H9 (cell line): ENCODE data around the gene KIAA1549. TPM values are rescaled to one million over a fixed set of nuclear protein-coding genes. Genes with fewer than 3 reads are reported as not detected.

Experiments
- DNase-seq: peaks from one replicate; pipeline ENCODE4 v3.0.0-alpha.2; 2017
- H2AFZ ChIP-seq: one replicate; pipeline ENCODE4 v1.6.1; 2013; ENCODE audit warnings: mild to moderate bottlenecking, low read length, control low read depth, moderate library complexity
- H2AK5ac ChIP-seq: 2 replicates; pipeline ENCODE4 v1.6.1; 2013; ENCODE audit warnings: low read length, control low read depth, mixed read lengths; ENCODE audit not compliant: insufficient read length
- H2BK120ac ChIP-seq: one replicate; pipeline ENCODE4 v1.6.1; 2013; ENCODE audit warnings: low read depth, mild to moderate bottlenecking, low read length, control low read depth, inconsistent platforms; ENCODE audit not compliant: poor library complexity, severe bottlenecking
- H2BK12ac ChIP-seq: 2 replicates; pipeline ENCODE4 v1.6.1; 2013; ENCODE audit warnings: low read length, control low read depth, mixed read lengths, low read depth; ENCODE audit not compliant: insufficient read length
- H2BK15ac ChIP-seq: 2 replicates; pipeline ENCODE4 v1.6.1; 2013; ENCODE audit warnings: low read depth, low read length, control low read depth
- H2BK20ac ChIP-seq: one replicate; pipeline ENCODE4 v1.6.1; 2013; ENCODE audit warnings: low read depth, mild to moderate bottlenecking, low read length, control low read depth, inconsistent platforms; ENCODE audit not compliant: poor library complexity, severe bottlenecking
- H2BK5ac ChIP-seq: 2 replicates; pipeline ENCODE4 v1.6.1; 2013; ENCODE audit warnings: low read length, control low read depth, mixed read lengths; ENCODE audit not compliant: insufficient read length
- H3K14ac ChIP-seq: 2 replicates; pipeline ENCODE4 v1.6.1; 2013; ENCODE audit warnings: low read length, control low read depth; ENCODE audit not compliant: insufficient read depth
- H3K18ac ChIP-seq: 2 replicates; pipeline ENCODE4 v1.6.1; 2013; ENCODE audit warnings: low read depth, mild to moderate bottlenecking, mixed read lengths, low read length, control low read depth; ENCODE audit not compliant: insufficient read length
- H3K23ac ChIP-seq: 2 replicates; pipeline ENCODE4 v1.6.1; 2013; ENCODE audit warnings: low read length, control low read depth, mixed read lengths, low read depth; ENCODE audit not compliant: insufficient read length
- H3K23me2 ChIP-seq: 2 replicates; pipeline ENCODE4 v1.6.1; 2013; ENCODE audit warnings: low read depth, mild to moderate bottlenecking, mixed read lengths, low read length, control low read depth; ENCODE audit not compliant: insufficient read length, poor library complexity, severe bottlenecking
- H3K27ac ChIP-seq: 2 replicates; pipeline ENCODE4 v1.5.1; 2013; ENCODE audit warnings: low read length, control low read depth, mixed read lengths, low read depth; ENCODE audit not compliant: insufficient read length
- H3K27me3 ChIP-seq: 2 replicates; pipeline ENCODE4 v1.6.1; 2013; ENCODE audit warnings: low read length, control low read depth, inconsistent platforms; ENCODE audit not compliant: insufficient read depth
- H3K4ac ChIP-seq: 2 replicates; pipeline ENCODE4 v1.6.1; 2013; ENCODE audit warnings: low read depth, mild to moderate bottlenecking, control low read depth, inconsistent platforms, low read length, moderate library complexity
- H3K4me1 ChIP-seq: 2 replicates; pipeline ENCODE4 v1.6.1; 2013; ENCODE audit warnings: low read length, control low read depth, inconsistent platforms; ENCODE audit not compliant: insufficient read depth
- H3K4me2 ChIP-seq: 2 replicates; pipeline ENCODE4 v1.6.1; 2013; ENCODE audit warnings: low read length, control low read depth, mixed read lengths; ENCODE audit not compliant: insufficient read length, insufficient read depth
- H3K56ac ChIP-seq: 2 replicates; pipeline ENCODE4 v1.6.1; 2013; ENCODE audit warnings: low read depth, mild to moderate bottlenecking, mixed read lengths, low read length, control low read depth; ENCODE audit not compliant: insufficient read length
- H3K79me1 ChIP-seq: 2 replicates; pipeline ENCODE4 v1.6.1; 2013; ENCODE audit warnings: low read depth, mild to moderate bottlenecking, moderate library complexity, low read length, control low read depth, inconsistent platforms; ENCODE audit not compliant: insufficient read depth, poor library complexity, severe bottlenecking
- H3K79me2 ChIP-seq: 2 replicates; pipeline ENCODE4 v1.6.1; 2013; ENCODE audit warnings: low read length, control low read depth, inconsistent platforms; ENCODE audit not compliant: insufficient read depth
- H3K9ac ChIP-seq: 2 replicates; pipeline ENCODE4 v1.6.1; 2013; ENCODE audit warnings: low read length, control low read depth, mixed read lengths; ENCODE audit not compliant: insufficient read length; ENCODE audit errors: extremely low read depth
- H3K9me3 ChIP-seq: one replicate; pipeline ENCODE4 v1.6.1; 2013; ENCODE audit warnings: low read depth, low read length, inconsistent platforms; ENCODE audit not compliant: control insufficient read depth
- H3T11ph ChIP-seq: one replicate; pipeline ENCODE4 v1.6.1; 2013; ENCODE audit warnings: mild to moderate bottlenecking, low read length, control low read depth, inconsistent platforms
- H4K20me1 ChIP-seq: one replicate; pipeline ENCODE4 v1.6.1; 2013; ENCODE audit not compliant: control insufficient read depth, insufficient read length, insufficient read depth
- H4K5ac ChIP-seq: 2 replicates; pipeline ENCODE4 v1.6.1; 2013; ENCODE audit warnings: low read depth, mild to moderate bottlenecking, mixed read lengths, low read length, control low read depth; ENCODE audit not compliant: insufficient read length
- H4K8ac ChIP-seq: replicated peaks from 2 replicates; pipeline ENCODE4 v1.6.1; 2013; ENCODE audit warnings: low read length, control low read depth, mixed read lengths, low read depth; ENCODE audit not compliant: insufficient read length
- H4K91ac ChIP-seq: 2 replicates; pipeline ENCODE4 v1.6.1; 2013; ENCODE audit warnings: low read depth, mild to moderate bottlenecking, moderate library complexity, mixed read lengths, low read length, control low read depth; ENCODE audit not compliant: insufficient read length
- H3K27ac Mint-ChIP-seq, 3 experiments: 2 replicates in 2 of 3; 3 replicates in 1 of 3; pipeline ENCODE4 v1.8.0; 2020 to 2021; ENCODE audit warnings: mixed read lengths in 3 of 3, mild to moderate bottlenecking in 1 of 3, moderate library complexity in 1 of 3
- H3K27me3 Mint-ChIP-seq: 2 replicates; pipeline ENCODE4 v1.8.0; 2021; ENCODE audit warnings: low read depth, mild to moderate bottlenecking, moderate library complexity, mixed read lengths
- H3K36me3 Mint-ChIP-seq, 3 experiments: 2 replicates in 2 of 3; 3 replicates in 1 of 3; pipeline ENCODE4 v1.8.0; 2020 to 2021; ENCODE audit warnings: low read depth in 3 of 3, mixed read lengths in 3 of 3; ENCODE audit not compliant: insufficient read depth in 1 of 3
- H3K4me1 Mint-ChIP-seq, 2 experiments: 2 replicates each; pipeline ENCODE4 v1.8.0; 2020; ENCODE audit warnings: mixed read lengths in 2 of 2
- H3K4me3 Mint-ChIP-seq, 2 experiments: 2 replicates in 1 of 2; 3 replicates in 1 of 2; pipeline ENCODE4 v1.8.0; 2020 to 2021; ENCODE audit warnings: mild to moderate bottlenecking in 2 of 2, mixed read lengths in 2 of 2, moderate library complexity in 1 of 2
- H3K9me3 Mint-ChIP-seq, 2 experiments: 2 replicates in 1 of 2; 3 replicates in 1 of 2; pipeline ENCODE4 v1.8.0; 2020; ENCODE audit warnings: mild to moderate bottlenecking in 2 of 2, mixed read lengths in 2 of 2, moderate library complexity in 1 of 2
- CTCF ChIP-seq: fragments of 200-600 bp; sonication (generic); conservative IDR thresholded peaks from 3 replicates; pipeline ENCODE4 v1.8.0; 2021; ENCODE audit warnings: antibody characterized with exemption, mild to moderate bottlenecking
- WGBS: extraction: QIAGEN DNeasy Blood & Tissue Kit; methylation state at CpG from one replicate; pipeline ENCODE4 v1.1.7; 2013; ENCODE audit warnings: missing lambda C conversion rate, low lambda C conversion rate, mixed read lengths; ENCODE audit not compliant: insufficient read length; ENCODE audit errors: extremely low coverage; 5-methylcytosine and 5-hydroxymethylcytosine counted together
- total RNA-seq: library from RNA; stranded (reverse); gene quantifications from 2 replicates; pipeline ENCODE4 v1.2.1, GENCODE V29; 2021

KIAA1549 gene
- total RNA-seq, 1 experiment from 2014 or later, result 11.9 TPM

GRCh38 chr7:138926241-138926612 lies 55.0 kb downstream of the KIAA1549 start:
- no peak overlapping the region for H3K18ac ChIP-seq
- peaks cover 17 to 18% of the 10 kb centered on the region in 2 experiments for H3K4me1 Mint-ChIP-seq

More at GRCh38 chr7:138926241-138926612, 55.0 kb downstream of the KIAA1549 start:
- no peak overlapping the region for H2AK5ac ChIP-seq
- H4K20me1 ChIP-seq, result no peaks in the 10 kb centered on the region
- DNase-seq, result no peak
- no peak overlapping the region for H2BK5ac ChIP-seq
- Mint-ChIP-seq H3K27me3 (no peaks in the 10 kb centered on the region), H3K4me3 (no peak overlapping the region), H3K27ac (peak overlapping the region; percentile 41 to 96 (median 92); a peak in 5 of 7 replicates), H3K9me3 (no peaks in the 10 kb centered on the region), H3K36me3 (peaks cover 2 to 6% (median 5%) of the 10 kb centered on the region in 3 experiments; a peak in 6 of 7 replicates)
- no peak overlapping the region for H3K4me2 ChIP-seq
- no peak overlapping the region for H3K56ac ChIP-seq
- no peak for TF ChIP-seq CTCF
- no peaks in the 10 kb centered on the region for H3K4me1 ChIP-seq
- H3K23me2 ChIP-seq, result no peaks in the 10 kb centered on the region
- no peaks in the 10 kb centered on the region for H3K79me1 ChIP-seq
- H2AFZ ChIP-seq, result no peak overlapping the region
- no peak overlapping the region for H3K9ac ChIP-seq
- H3T11ph ChIP-seq, result no peak overlapping the region
- no CpG with 5 or more reads among the region's 8 CpGs for WGBS
- no peak overlapping the region for H2BK12ac ChIP-seq
- no peak overlapping the region for H4K8ac ChIP-seq
- H3K14ac ChIP-seq, result no peak overlapping the region
- no peaks in the 10 kb centered on the region for H3K27me3 ChIP-seq
- no peak overlapping the region for H2BK20ac ChIP-seq
- no peak overlapping the region for H4K91ac ChIP-seq
- no peak overlapping the region for H2BK120ac ChIP-seq
- no peak overlapping the region for H4K5ac ChIP-seq
- no peaks in the 10 kb centered on the region for H3K79me2 ChIP-seq
- H3K9me3 ChIP-seq, result no peaks in the 10 kb centered on the region
- H2BK15ac ChIP-seq, result no peak overlapping the region
- H3K27ac ChIP-seq, result no peak overlapping the region
- no peak overlapping the region for H3K23ac ChIP-seq
- H3K4ac ChIP-seq, result no peak overlapping the region
